Naive thymus-derived CD4-positive, alpha-beta T cell (primary cell): Measurements from ENCODE around the gene C9orf152. TPM values are rescaled to one million over a fixed set of nuclear protein-coding genes. Genes with fewer than 3 reads are reported as not detected.
A peak's percentile ranks its signal among the peaks of the same experiment; 100 is the strongest.

Source experiments
- ATAC-seq: fragments of 150-1000 bp; cut with Tn5 transposase; 2 replicates; pipeline ENCODE4 v1.10.0; 2021; ENCODE audit warnings: mild to moderate bottlenecking, moderate library complexity
- CTCF ChIA-PET: fragments of 350-600 bp; sonication (Branson Sonifier 250); formaldehyde crosslinking; loops from one replicate; lab custom pipeline; 2021; ENCODE audit warnings: antibody characterized with exemption; lab: Charles Lee
- POLR2A ChIA-PET: fragments of 350-600 bp; sonication (Branson Sonifier 250); formaldehyde crosslinking; loops from one replicate; lab custom pipeline; 2021; ENCODE audit warnings: antibody characterized with exemption, inconsistent platforms; lab: Charles Lee
- DNase-seq, 9 donors: peaks; one replicate each; pipeline versions ENCODE4 v3.0.0 to v3.0.0-alpha.2; 2020 to 2022; ENCODE audit warnings: mixed read lengths in 1 of 9
- H3K27ac ChIP-seq: one replicate; pipeline ENCODE4 v1.7.0; 2013; ENCODE audit warnings: mild to moderate bottlenecking, low read depth, low read length, moderate library complexity
- H3K27me3 ChIP-seq, 2 donors: one replicate each; pipeline ENCODE4 v1.7.0; 2013; ENCODE audit warnings: low read length in 2 of 2, mild to moderate bottlenecking in 2 of 2, moderate library complexity in 2 of 2; ENCODE audit not compliant: control insufficient read depth in 2 of 2, insufficient read depth in 2 of 2
- H3K36me3 ChIP-seq, 3 experiments: 1 replicate in 2 of 3; 2 replicates in 1 of 3; pipeline ENCODE4 v1.7.0; 2013; ENCODE audit warnings: low read length in 3 of 3, mild to moderate bottlenecking in 3 of 3, moderate library complexity in 1 of 3; ENCODE audit not compliant: insufficient read depth in 3 of 3, control insufficient read depth in 2 of 3
- H3K4me1 ChIP-seq, 2 donors: one replicate each; pipeline ENCODE4 v1.7.0; 2013; ENCODE audit warnings: low read length in 2 of 2, mild to moderate bottlenecking in 2 of 2, moderate library complexity in 1 of 2; ENCODE audit not compliant: control insufficient read depth in 2 of 2, insufficient read depth in 2 of 2
- H3K4me3 ChIP-seq: 2 replicates; pipeline ENCODE4 v1.7.0; 2013; ENCODE audit warnings: mild to moderate bottlenecking, low read length
- H3K9me3 ChIP-seq, 3 experiments: 1 replicate in 2 of 3; 2 replicates in 1 of 3; pipeline ENCODE4 v1.7.0; 2013; ENCODE audit warnings: low read length in 3 of 3; ENCODE audit not compliant: control insufficient read depth in 2 of 3
- H3K27ac Mint-ChIP-seq, 9 donors: one replicate each; pipeline ENCODE4 v1.8.0; 2020 to 2022; ENCODE audit warnings: mixed read lengths in 9 of 9, mild to moderate bottlenecking in 8 of 9, moderate library complexity in 5 of 9, inconsistent platforms in 2 of 9
- H3K27me3 Mint-ChIP-seq, 5 donors: one replicate each; pipeline ENCODE4 v1.8.0; 2021 to 2022; ENCODE audit warnings: mixed read lengths in 5 of 5, mild to moderate bottlenecking in 1 of 5
- H3K36me3 Mint-ChIP-seq, 5 donors: one replicate each; pipeline ENCODE4 v1.8.0; 2020 to 2022; ENCODE audit warnings: mixed read lengths in 5 of 5, mild to moderate bottlenecking in 3 of 5, inconsistent platforms in 1 of 5
- H3K4me1 Mint-ChIP-seq, 7 donors: one replicate each; pipeline ENCODE4 v1.8.0; 2020 to 2022; ENCODE audit warnings: mixed read lengths in 7 of 7, mild to moderate bottlenecking in 3 of 7, inconsistent platforms in 1 of 7
- H3K4me3 Mint-ChIP-seq, 10 donors: one replicate each; pipeline ENCODE4 v1.8.0; 2020 to 2022; ENCODE audit warnings: mild to moderate bottlenecking in 10 of 10, mixed read lengths in 10 of 10, moderate library complexity in 6 of 10, inconsistent platforms in 2 of 10
- H3K9me3 Mint-ChIP-seq, 11 donors: one replicate each; pipeline ENCODE4 v1.8.0; 2020 to 2022; ENCODE audit warnings: mixed read lengths in 11 of 11, mild to moderate bottlenecking in 4 of 11, inconsistent platforms in 1 of 11, moderate library complexity in 1 of 11
- intact Hi-C, 2 donors: fragments of 100-400 bp; cut with micrococcal nuclease; formaldehyde crosslinking; loops; one replicate each; pipeline ENCODE4 v1.15.1; 2023
- polyA plus RNA-seq, 2 donors: library from polyadenylated mRNA; unstranded; fragments of 300-500 nt; fragmentation: Illumina TruSeq; gene quantifications; one replicate each; pipeline ENCODE4 v1.2.3, GENCODE V29; 2021
- total RNA-seq, 6 experiments: library from RNA in 5 of 6; stranded (reverse) in 5 of 6; gene quantifications; 1 replicate in 5 of 6; 2 replicates in 1 of 6; pipeline ENCODE4 v1.2.3 and lab custom pipeline; 2021 to 2026

Gene C9orf152
- total and polyA plus RNA-seq, 7 experiments from 2014 or later: not detected

- H3K4me3 ChIP-seq: no peak overlapping the region
- peaks cover 40 to 82% (median 58%) of the 10 kb centered on the region in 7 donors for H3K4me1 Mint-ChIP-seq
- no peak for DNase-seq
- H3K27ac ChIP-seq: no peak overlapping the region
- H3K27me3 ChIP-seq: no peaks in the 10 kb centered on the region
- no peaks in the 10 kb centered on the region for H3K27me3 Mint-ChIP-seq
- ChIA-PET POLR2A (no interaction called here), CTCF (no interaction called here)
- H3K36me3 Mint-ChIP-seq: peaks cover 0 to 64% (median 5%) of the 10 kb centered on the region in 5 donors
- H3K9me3 Mint-ChIP-seq: peaks cover 0 to 3% (median 0%) of the 10 kb centered on the region in 11 donors
- no peak for ATAC-seq
- H3K36me3 ChIP-seq: no peaks in the 10 kb centered on the region
- H3K9me3 ChIP-seq: no peaks in the 10 kb centered on the region
- peak overlapping the region in 1 of 9 donors; percentile 64 for H3K27ac Mint-ChIP-seq
- peaks cover 30 to 31% of the 10 kb centered on the region in 2 donors for H3K4me1 ChIP-seq
- H3K4me3 Mint-ChIP-seq: peak overlapping the region in 1 of 10 donors; percentile 35
- intact Hi-C loops: no loop called here
These were observed 47.8 kb downstream of the C9orf152 start for GRCh38 chr9:110160123-110160522.

DNA sequence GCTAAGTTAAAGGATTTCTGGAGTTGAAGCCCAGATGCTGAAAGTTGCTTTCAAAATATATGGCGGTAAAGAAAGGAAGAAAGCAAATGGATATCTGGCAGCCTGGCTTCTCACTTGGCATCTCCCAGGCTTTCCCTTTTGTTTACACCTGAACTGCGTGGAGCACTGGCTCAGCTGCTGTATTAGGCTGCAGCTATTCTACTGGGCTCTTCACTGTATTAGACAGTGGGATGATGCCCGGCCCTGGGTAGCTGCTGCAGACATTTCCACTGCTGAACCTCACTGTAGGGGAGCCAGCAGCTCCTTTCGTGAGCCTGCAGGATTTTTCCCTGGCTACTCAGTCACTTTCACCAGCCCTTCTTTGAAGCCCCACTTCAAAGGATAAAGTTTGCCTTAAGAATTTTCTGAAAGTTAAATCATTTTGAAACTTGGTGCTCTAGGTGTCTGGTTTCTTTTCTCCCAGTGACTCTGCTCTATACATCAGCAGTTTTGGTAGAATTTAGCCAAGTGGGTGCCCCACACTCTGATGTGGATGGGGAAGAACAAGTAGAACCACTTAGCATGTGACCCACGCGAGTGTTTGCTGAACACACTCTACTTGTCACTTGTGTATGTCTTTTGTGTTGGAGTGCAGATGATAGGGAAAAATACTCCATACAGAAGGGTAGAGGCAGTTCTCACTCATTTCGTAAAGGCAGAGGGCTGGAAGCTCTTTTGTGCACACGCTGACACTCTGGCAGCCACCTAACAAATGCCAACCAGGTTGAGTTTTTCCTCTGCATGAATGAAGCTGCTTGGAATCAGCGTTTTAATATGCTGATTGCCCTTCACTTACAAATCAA lies 49.9 kb downstream of the C9orf152 start:
- intact Hi-C loops: loop anchor here in 1 of 2 donors (2.0 to 10.0 kb wide), 4 partner anchors 99 to 713 kb away; partner anchors contain the start of gene TXN
- ChIA-PET CTCF (interaction anchor here (1.0 to 1.3 kb wide), 2 partner anchors 10 to 15 kb away, joined by 3 read pairs; no protein-coding TSS in a partner anchor), POLR2A (no interaction called here)
- H3K4me3 ChIP-seq: no peak overlapping the region
- Mint-ChIP-seq H3K9me3 (peaks cover 0 to 3% (median 0%) of the 10 kb centered on the region in 11 donors), H3K27ac (peak overlapping the region in 8 of 9 donors; percentile 14 to 91 (median 48)), H3K36me3 (peaks cover 0 to 61% (median 5%) of the 10 kb centered on the region in 5 donors), H3K4me3 (peak overlapping the region in 8 of 10 donors; percentile 4 to 84 (median 54)), H3K27me3 (no peaks in the 10 kb centered on the region), H3K4me1 (peaks cover 43 to 94% (median 59%) of the 10 kb centered on the region in 7 donors)
- no peaks in the 10 kb centered on the region for H3K9me3 ChIP-seq
- H3K27ac ChIP-seq: no peak overlapping the region
- no peaks in the 10 kb centered on the region for H3K36me3 ChIP-seq
- H3K4me1 ChIP-seq: peaks cover 31% of the 10 kb centered on the region in 2 donors
- DNase-seq: no peak
- no peaks in the 10 kb centered on the region for H3K27me3 ChIP-seq
- no peak for ATAC-seq

DNA sequence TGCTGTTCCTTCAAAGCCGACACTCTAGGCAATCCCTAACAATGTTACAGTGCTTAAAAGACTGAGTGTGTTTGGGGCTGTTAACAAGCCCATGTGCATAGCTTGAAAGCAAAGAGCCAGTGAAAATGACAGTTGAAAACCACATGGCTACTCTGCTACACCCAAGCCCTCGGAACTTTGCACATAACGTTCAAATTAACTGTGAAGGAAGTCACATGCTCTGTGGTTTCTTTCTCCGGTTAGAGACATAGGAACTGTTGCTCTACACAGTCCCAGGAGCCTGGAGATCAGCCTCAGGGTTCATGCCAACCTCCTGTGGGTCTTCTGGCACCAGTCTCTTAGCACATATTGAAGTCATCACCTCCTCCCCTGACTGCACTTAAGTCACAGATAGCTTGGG lies 51.1 kb downstream of the C9orf152 start:
- intact Hi-C loops: loop anchor here in 1 of 2 donors (2.0 to 10.0 kb wide), 4 partner anchors 100 to 712 kb away; partner anchors contain the start of gene TXN
- ChIA-PET CTCF (interaction anchor here (1.1 to 1.3 kb wide), 2 partner anchors 9 to 105 kb away, joined by 3 read pairs; no protein-coding TSS in a partner anchor), POLR2A (interaction anchor here (0.6 to 1.0 kb wide), 3 partner anchors 9 to 32 kb away, joined by 3 to 4 read pairs (median 3); no protein-coding TSS in a partner anchor)
- no peak overlapping the region for H3K27ac ChIP-seq
- peaks cover 0 to 3% (median 0%) of the 10 kb centered on the region in 11 donors for H3K9me3 Mint-ChIP-seq
- no peaks in the 10 kb centered on the region for H3K27me3 Mint-ChIP-seq
- peaks cover 0 to 61% (median 5%) of the 10 kb centered on the region in 5 donors for H3K36me3 Mint-ChIP-seq
- no peaks in the 10 kb centered on the region for H3K36me3 ChIP-seq
- H3K4me3 ChIP-seq: peak overlapping the region; percentile 1
- H3K4me1 ChIP-seq: peaks cover 31 to 32% of the 10 kb centered on the region in 2 donors
- DNase-seq: peak in 6 of 9 donors; percentile 10 to 63 (median 46)
- no peaks in the 10 kb centered on the region for H3K9me3 ChIP-seq
- peaks cover 45 to 98% (median 52%) of the 10 kb centered on the region in 7 donors for H3K4me1 Mint-ChIP-seq
- peak overlapping the region; percentile 7 to 91 (median 57) for H3K27ac Mint-ChIP-seq
- no peaks in the 10 kb centered on the region for H3K27me3 ChIP-seq
- H3K4me3 Mint-ChIP-seq: peak overlapping the region; percentile 13 to 84 (median 56)
- ATAC-seq: peak; percentile 90

GRCh38 chr9:110156416-110156815 lies 51.5 kb downstream of the C9orf152 start:
- H3K9me3 Mint-ChIP-seq: peaks cover 0 to 3% (median 0%) of the 10 kb centered on the region in 11 donors
- Histone ChIP-seq H3K4me1 (peaks cover 29 to 32% of the 10 kb centered on the region in 2 donors), H3K36me3 (no peaks in the 10 kb centered on the region), H3K27ac (no peak overlapping the region), H3K4me3 (no peak overlapping the region), H3K27me3 (no peaks in the 10 kb centered on the region), H3K9me3 (no peaks in the 10 kb centered on the region)
- peaks cover 42 to 99% (median 49%) of the 10 kb centered on the region in 7 donors for H3K4me1 Mint-ChIP-seq
- intact Hi-C loops: loop anchor here in 1 of 2 donors (2.0 to 10.0 kb wide), 4 partner anchors 100 to 712 kb away; partner anchors contain the start of gene TXN
- peak overlapping the region in 7 of 9 donors; percentile 7 to 91 (median 43) for H3K27ac Mint-ChIP-seq
- H3K27me3 Mint-ChIP-seq: no peaks in the 10 kb centered on the region
- peaks cover 0 to 58% (median 0%) of the 10 kb centered on the region in 5 donors for H3K36me3 Mint-ChIP-seq
- ChIA-PET POLR2A (interaction anchor here (0.6 to 1.0 kb wide), 2 partner anchors 9 to 31 kb away, joined by 3 to 4 read pairs; no protein-coding TSS in a partner anchor), CTCF (interaction anchor here (1.1 to 1.3 kb wide), 2 partner anchors 8 to 104 kb away, joined by 3 read pairs; no protein-coding TSS in a partner anchor)
- peak overlapping the region in 9 of 10 donors; percentile 17 to 84 (median 55) for H3K4me3 Mint-ChIP-seq
- ATAC-seq: no peak
- DNase-seq: no peak

- Histone ChIP-seq H3K27me3 (no peaks in the 10 kb centered on the region), H3K9me3 (no peaks in the 10 kb centered on the region), H3K36me3 (no peaks in the 10 kb centered on the region), H3K27ac (no peak overlapping the region), H3K4me3 (no peak overlapping the region), H3K4me1 (peaks cover 26 to 31% of the 10 kb centered on the region in 2 donors)
- H3K4me3 Mint-ChIP-seq: peak overlapping the region in 4 of 10 donors; percentile 17 to 84 (median 68)
- intact Hi-C loops: loop anchor here in 1 of 2 donors (2.0 to 10.0 kb wide), 4 partner anchors 101 to 711 kb away; partner anchors contain the start of gene TXN
- ATAC-seq (no peak), DNase-seq (no peak)
- H3K27me3 Mint-ChIP-seq: no peaks in the 10 kb centered on the region
- H3K27ac Mint-ChIP-seq: peak overlapping the region in 4 of 9 donors; percentile 2 to 91 (median 48)
- ChIA-PET CTCF (no interaction called here), POLR2A (no interaction called here)
- H3K36me3 Mint-ChIP-seq: peaks cover 0 to 59% (median 0%) of the 10 kb centered on the region in 5 donors
- peaks cover 42 to 99% (median 49%) of the 10 kb centered on the region in 7 donors for H3K4me1 Mint-ChIP-seq
- peaks cover 0 to 2% (median 0%) of the 10 kb centered on the region in 11 donors for H3K9me3 Mint-ChIP-seq
These were observed 52.2 kb downstream of the C9orf152 start for GRCh38 chr9:110155751-110156150.

GRCh38 chr9:110153431-110153830 lies 54.5 kb downstream of the C9orf152 start:
- Histone ChIP-seq H3K27ac (no peak overlapping the region), H3K27me3 (no peaks in the 10 kb centered on the region), H3K9me3 (no peaks in the 10 kb centered on the region), H3K4me3 (no peak overlapping the region), H3K4me1 (peaks cover 26 to 45% of the 10 kb centered on the region in 2 donors), H3K36me3 (no peaks in the 10 kb centered on the region)
- ATAC-seq: no peak
- POLR2A ChIA-PET: no interaction called here
- intact Hi-C loops: loop anchor here (1.0 to 10.0 kb wide), 6 partner anchors 95 to 709 kb away; no protein-coding TSS in a partner anchor
- H3K4me3 Mint-ChIP-seq: no peak overlapping the region
- peaks cover 0 to 52% (median 4%) of the 10 kb centered on the region in 5 donors for H3K36me3 Mint-ChIP-seq
- CTCF ChIA-PET: interaction anchor here (0.8 kb wide), 1 partner anchor 124 kb away, joined by 4 read pairs; no protein-coding TSS in a partner anchor
- H3K4me1 Mint-ChIP-seq: peaks cover 51 to 97% (median 63%) of the 10 kb centered on the region in 7 donors
- peak overlapping the region in 1 of 9 donors; percentile 48 for H3K27ac Mint-ChIP-seq
- peaks cover 0 to 8% (median 0%) of the 10 kb centered on the region in 11 donors for H3K9me3 Mint-ChIP-seq
- no peaks in the 10 kb centered on the region for H3K27me3 Mint-ChIP-seq
- DNase-seq: no peak
